Activated CD8-positive, alpha-beta memory T cell treated with anti-CD3 and anti-CD28 coated beads, Interleukin-2, amount 50 U/mL, for 24 hours (primary cell): ENCODE results near the gene RPS6KC1.
"Not testable (repeated sequence)": the region's sequence is repeated elsewhere in the genome, so short reads cannot be mapped to it uniquely, and the experiment has no call there.

Experiments used
- DNase-seq: peaks from one replicate; pipeline ENCODE4 v3.0.0-alpha.2; 2020; ENCODE audit errors: extremely low read depth

The RPS6KC1 gene

GRCh38 chr1:213055767-213056166 lies 4.7 kb downstream of the RPS6KC1 start:
- DNase-seq: no peak

- DNase-seq: no peak
Observed at GRCh38 chr1:213057264-213058059, 6.4 kb downstream of the RPS6KC1 start.

DNA sequence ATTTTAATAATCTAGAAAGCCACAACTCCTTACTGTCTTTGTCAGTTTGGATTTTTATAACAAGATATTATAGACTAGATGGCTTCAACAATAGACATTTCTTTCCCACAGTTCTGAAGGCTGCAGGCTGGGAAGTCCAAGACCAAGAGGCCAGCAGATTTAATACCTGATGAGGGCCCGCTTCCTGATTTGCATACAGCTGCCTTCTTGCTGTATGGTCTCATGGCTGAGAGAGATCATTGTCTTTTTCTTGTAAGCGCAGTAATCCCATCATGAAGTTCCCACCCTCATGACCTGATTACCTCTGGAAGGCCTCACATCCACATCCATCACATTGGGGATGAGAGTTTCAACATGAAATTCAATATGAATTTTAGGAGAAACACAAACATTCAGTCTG lies 9.8 kb downstream of the RPS6KC1 start:
- no peak for DNase-seq

DNA sequence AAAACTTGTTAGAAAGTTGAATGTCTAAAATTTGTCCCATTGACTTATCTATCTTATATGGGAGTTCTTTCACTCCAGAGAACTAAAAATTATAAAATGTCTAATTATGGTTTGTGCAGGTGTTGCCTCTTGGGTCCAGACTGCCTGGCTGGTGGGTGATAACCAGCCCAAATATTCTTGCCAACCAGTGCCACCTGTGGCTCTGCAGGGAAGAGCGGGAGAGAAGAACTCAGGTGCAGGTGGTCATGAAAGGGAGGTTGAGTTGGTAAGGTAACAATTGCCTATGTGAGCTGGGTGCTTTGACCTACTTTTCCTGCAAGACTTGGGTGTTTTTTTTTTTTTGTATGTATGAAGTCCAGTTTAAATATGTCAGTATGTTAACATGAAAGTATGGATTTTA lies 10.2 kb downstream of the RPS6KC1 start:
- no peak for DNase-seq

DNA sequence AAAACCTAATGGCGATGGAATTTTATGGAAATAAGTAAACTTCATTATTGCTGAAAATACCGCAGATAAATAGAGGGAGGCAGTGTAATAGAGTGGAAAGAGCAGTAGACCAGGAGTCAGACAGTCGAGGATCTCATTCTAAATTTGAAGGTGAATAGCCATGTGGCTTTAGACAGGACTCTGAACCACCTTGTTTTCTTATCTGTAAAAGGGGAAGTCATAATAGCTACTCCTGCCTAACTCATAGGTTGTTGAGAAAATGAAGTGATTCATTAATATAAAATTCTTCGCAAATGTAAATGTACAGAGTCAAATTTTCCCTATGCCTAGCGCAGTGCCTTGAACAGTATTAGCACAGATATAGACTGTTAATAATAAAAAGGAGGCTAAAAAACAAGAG lies 14.8 kb downstream of the RPS6KC1 start:
- no peak for DNase-seq

DNA sequence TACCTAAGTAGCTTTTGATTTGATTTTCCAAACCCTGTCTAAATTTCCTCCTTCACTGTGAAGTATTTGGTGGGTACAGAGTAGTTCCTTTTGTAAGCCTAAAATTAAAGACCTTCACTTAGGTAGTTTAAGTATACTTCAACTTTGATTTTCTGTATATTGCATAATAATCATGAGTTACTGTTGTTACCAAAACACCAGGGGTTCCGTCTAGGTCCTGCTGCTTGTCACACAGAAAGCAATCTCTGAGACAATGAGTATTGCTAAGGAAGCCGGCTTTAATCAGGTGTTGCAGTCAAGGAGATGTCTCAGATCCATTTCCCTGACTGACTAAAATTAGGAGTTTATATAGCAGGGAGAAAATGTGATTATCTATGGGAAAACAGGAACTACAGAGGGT lies 15.3 kb downstream of the RPS6KC1 start:
- DNase-seq: no peak

DNA sequence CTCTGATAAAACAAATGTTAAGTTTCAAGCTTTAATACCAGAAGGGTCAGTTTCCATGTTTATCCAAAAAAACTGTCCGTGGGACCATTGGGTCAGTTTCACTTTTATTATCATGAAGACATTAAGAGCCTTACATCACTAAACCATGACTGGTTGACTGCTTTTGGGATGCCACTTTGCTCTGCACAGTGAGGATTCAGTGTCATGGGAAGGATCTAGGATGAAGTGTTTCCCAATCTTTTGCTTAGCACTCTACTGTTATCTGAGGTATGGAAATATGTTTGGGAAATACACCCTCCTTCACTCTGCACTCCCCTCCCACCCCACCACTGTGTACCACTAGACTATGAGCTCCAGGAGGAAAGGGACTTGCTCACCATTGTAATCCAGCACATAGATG lies 16.3 kb downstream of the RPS6KC1 start:
- no peak for DNase-seq

DNA sequence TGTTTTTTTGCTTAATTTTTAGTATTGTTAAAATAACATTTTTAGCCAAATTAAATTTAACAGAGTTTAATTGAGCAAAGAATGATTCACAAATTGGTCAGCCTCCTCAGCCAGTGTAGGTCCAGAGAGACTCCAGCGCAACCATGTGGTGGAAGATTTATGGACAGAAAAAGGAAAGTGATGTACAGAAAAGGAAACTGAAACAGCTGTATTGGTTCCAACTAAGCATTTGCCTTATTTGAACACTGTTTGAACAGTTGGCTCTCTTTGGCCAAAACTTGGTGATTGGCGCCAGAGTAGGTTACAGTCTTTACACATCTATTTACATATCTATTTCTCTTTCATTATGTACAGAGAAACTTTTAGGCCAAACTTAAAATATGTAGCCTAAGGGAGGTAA lies 19.4 kb downstream of the RPS6KC1 start:
- no peak for DNase-seq

DNA sequence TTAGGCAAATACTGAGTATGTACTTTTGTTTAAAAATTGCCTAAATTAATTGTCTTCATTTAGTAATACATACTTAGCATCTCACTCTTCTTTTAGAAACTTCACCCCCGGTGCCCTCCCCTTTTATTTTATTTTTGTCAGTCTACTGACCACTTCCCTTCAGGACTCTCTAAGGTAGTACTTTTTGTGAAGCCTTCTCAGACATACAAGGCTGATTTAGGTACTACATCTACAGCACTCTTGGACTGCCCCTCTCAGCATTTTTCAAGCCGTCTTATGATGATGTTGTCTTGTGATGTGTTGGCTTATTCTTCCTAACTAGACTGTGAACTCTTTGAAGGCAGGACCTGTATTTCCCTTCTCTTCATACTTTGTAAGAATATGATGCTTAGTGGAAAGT lies 24.7 kb downstream of the RPS6KC1 start:
- DNase-seq: no peak

GRCh38 chr1:213082420-213083111 lies 31.5 kb downstream of the RPS6KC1 start:
- no peak for DNase-seq

GRCh38 chr1:213083112-213083445 lies 32.0 kb downstream of the RPS6KC1 start:
- DNase-seq: no peak

DNA sequence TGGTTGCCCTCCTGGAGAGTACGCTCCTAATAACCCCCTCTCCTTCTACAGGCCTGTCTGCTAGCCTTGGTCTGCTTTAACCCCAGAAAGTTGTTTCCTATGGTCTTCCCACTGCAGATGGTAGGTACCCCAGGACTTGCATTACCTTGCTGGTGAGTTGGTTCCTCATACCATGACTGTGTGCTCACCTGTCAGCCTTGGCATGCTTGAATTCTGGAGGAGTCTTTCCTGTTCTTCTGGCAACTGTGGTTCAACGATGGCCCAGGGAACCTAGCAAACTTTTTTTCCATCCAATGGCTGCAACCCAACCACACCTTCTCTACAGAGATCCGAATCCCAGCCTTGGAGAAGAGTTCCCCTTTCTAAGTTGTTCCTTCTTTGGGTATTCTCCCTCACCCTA lies 36.9 kb downstream of the RPS6KC1 start:
- no peak for DNase-seq

DNA sequence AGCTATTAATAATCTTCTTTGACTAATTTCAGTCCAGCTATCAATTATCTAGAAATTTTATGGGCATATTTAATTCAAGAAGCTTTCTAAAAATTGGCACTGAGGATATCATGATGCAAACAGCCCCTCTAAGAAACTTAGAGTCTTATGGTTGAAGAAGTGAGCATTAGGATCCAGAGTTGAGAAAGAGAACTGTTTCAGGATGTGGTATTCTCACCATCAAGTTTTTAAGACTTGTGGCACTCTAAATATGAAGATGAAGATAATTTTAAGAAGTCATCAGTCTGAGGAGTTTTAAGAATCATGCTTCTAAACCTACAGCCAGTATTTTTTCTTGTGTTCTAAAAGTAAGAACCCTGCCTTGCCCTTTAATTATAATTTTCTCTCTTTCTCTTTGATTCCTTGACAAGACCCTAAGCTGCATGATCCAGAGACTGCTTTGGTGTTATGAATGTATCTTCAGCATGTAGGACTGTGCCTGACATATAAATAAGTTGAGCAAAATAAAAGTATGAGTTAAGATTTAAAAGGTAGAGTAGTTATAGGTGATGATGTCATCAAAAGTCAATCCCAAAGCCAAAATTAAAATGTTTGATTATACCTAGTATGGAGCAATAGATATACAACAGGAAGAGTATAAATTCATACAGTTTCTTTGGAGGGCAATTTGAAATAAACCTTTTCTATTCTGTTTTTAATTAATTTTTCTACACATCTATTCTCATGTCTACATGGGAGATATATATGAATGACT lies 39.1 kb downstream of the RPS6KC1 start:
- DNase-seq: no peak

DNA sequence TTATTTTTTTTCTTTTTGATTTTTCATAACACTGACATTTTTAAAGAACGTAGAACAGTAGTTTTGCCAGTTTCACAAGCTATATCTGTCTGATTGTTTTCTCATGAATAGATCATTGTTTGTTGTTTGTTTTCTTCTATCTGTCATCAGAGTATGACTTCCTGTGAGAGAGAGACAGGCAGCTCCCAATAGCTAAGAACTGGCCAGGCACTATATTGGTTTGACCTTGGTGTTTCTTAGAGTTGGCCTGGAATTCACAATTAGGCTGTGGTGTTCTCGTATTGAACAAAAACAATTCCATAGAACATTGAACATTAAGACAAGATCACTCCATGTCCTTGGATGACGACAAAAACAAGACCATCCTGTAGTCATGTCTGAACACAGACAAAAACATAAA lies 43.4 kb downstream of the RPS6KC1 start:
- no peak for DNase-seq

- no peak for DNase-seq
Observed at GRCh38 chr1:213095467-213095866, 44.4 kb downstream of the RPS6KC1 start.

DNA sequence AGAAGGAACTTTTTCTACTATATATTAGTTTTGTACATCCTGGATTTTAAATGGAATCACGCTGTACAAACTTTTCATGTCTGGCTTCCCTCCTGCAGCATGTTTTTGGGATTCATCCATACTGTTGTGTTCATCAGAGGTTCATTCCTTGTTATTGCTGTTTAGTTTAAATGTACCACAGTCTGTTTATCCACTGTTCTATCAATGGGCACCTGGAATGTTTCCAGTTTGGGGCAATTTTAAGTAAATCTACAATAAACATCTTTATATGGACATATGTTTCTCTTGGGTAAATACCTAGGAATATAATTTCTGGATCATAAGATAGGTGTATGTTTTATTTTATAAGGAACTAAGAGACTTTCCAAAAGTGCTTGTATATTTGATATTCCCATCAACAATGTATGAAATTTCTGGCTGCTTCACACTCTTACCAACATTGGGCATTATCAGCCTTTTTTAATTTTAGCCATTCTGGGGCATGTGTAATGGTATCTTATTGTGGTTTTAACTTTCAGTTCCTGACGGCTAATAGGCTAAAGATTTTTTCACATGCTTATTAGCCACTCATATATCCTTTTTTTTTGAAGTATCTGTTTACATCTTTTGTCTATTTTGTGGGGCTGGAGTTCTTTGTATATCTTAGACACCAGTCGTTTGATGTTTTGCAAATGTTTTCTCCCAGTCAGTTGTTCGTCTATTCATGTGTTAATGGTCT lies 48.8 kb downstream of the RPS6KC1 start:
- no peak for DNase-seq

DNA sequence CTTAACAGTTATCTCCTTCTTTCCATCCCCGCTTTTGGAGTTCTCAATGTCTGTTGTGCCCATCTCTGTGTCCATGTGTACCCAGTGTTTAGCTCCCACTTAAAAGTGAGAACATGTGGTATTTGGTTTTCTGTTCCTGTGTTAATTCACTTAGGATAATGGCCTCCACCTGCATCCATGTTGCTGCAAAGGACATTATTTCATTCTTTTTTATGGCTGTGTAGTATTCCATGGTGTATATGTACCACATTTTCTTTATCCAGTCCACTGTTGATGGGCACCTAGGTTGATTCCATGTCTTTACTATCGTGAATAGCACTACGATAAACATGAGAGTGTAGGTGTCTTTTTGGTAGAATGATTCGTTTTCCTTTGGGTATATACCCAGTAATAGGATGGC lies 49.5 kb downstream of the RPS6KC1 start:
- DNase-seq: not testable (repeated sequence)

DNA sequence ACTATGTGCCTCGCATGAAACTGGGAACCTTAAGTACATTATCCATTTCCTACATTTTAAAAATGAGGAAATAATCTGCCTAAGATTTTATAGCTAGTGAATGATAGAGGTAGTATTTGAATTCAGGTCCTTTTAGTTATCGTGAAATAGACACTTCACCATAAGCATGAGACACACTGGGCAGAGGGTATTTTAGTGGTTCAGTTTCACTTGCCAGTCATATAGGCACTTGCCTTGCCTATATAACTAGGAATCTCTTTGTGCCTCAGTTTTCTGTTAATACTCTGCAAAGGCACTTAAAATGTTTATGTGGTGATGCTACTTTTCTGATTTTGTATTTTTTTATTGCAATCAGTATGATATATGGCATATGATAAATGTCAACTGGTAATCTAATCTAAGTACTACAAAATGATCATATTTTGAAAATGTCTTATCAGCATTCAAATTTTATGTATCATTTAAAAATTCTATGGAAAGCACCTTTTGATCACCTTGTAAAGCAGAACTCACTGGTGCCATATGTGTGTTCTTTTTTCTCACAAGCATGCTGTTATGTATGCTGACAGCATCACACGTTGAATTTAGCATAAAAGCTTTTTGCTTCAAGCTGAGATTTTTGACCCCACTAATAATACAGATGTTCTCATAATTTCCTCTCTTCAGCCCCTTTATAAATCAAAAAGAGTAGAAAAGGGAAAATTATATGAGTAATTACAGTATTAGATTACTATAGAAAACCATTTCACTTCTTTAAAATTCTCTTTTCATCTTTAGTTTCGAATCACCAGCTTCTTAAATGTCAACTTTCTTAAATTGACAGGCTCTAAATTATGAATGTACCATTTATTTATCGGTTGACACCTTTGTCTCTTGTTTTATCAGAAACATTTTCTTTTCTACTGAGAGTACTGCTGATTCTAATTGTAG lies 52.6 kb downstream of the RPS6KC1 start:
- DNase-seq: no peak

- DNase-seq: no peak
Observed at GRCh38 chr1:213104604-213105003, 53.6 kb downstream of the RPS6KC1 start.

DNA sequence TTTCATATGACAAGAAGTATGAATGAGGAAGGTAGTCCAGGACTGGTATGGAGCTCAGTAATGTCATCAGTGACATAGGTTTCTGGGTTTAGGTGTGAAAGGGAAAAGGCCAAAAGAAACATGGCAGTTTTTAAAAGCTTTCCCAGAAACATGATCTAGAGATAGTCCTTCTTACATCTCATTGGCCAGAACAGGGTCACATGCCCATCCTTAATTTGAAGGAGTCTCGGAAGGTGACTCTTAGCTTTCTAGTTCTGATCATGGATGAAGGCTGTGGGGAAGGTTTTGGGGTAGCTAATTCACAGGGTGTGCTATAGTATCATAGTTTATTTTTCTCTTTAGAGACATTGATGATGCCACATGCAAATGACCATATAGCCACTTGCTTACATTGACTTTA lies 55.3 kb downstream of the RPS6KC1 start:
- no peak for DNase-seq

DNA sequence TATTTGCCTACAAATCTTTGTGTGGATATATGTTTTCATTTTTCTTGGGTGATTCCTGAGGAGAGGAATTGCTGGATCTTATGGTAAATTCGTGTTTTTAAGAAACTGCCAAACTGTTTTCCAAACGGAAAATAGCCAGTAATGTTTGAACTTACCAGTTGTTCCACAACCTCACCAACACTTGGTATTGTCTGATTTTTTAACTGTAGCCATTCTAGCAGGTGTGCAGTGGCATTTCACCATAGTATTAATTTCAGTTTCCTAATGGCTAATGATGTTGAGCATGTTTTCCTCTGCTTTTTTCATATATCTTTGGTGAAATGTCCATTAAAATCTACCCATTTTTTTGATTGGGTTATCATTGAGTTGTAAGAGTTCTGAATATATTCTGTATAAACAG lies 56.6 kb downstream of the RPS6KC1 start:
- DNase-seq: no peak
